Measurements from ENCODE around the gene ARPC2. TPM values are rescaled to one million over a fixed set of nuclear protein-coding genes. Genes with fewer than 3 reads are reported as not detected.
"Not testable (repeated sequence)": the region's sequence is repeated elsewhere in the genome, so short reads cannot be mapped to it uniquely, and the experiment has no call there.

ARPC2 gene
- 507 and 509 TPM in 2 replicates for total RNA-seq

GRCh38 chr2:218216674-218217359 is at the start of gene ARPC2:
Gene ARPC2, plus strand, starts transcription at chr2:218217189. Its CDS starts 282 bp downstream, at chr2:218217471.
- peaks cover 37% of the 10 kb centered on the region for H3K36me3 Mint-ChIP-seq (ENCODE audit: low read depth)
- intact Hi-C loops (cut with micrococcal nuclease), result loop anchor here (1.0 to 10.0 kb wide), 6 partner anchors 53 to 1722 kb away; partner anchors contain the start of genes AAMP, BCS1L, CNOT9 and DNPEP
- DNase-seq (ENCODE audit: low spot score), result peak; percentile 96
- peak within 1 kb of the TSS; percentile 95 for H3K27ac Mint-ChIP-seq
- H3K9me3 Mint-ChIP-seq, result no peaks in the 10 kb centered on the region
- H3K4me1 Mint-ChIP-seq (ENCODE audit: low read depth), result peaks cover 36% of the 10 kb centered on the region
- H3K27me3 Mint-ChIP-seq (ENCODE audit: insufficient read depth), result no peaks in the 10 kb centered on the region
- peak within 1 kb of the TSS; percentile 91 for H3K4me3 Mint-ChIP-seq

GRCh38 chr2:218168016-218168415 is 49.0 kb upstream of the ARPC2 start:
- H3K4me3 Mint-ChIP-seq, result no peak overlapping the region
- intact Hi-C loops (cut with micrococcal nuclease), result no loop called here
- no peak overlapping the region for H3K27ac Mint-ChIP-seq
- peaks cover 35% of the 10 kb centered on the region for H3K4me1 Mint-ChIP-seq (ENCODE audit: low read depth)
- H3K36me3 Mint-ChIP-seq (ENCODE audit: low read depth), result no peaks in the 10 kb centered on the region
- no peaks in the 10 kb centered on the region for H3K9me3 Mint-ChIP-seq
- H3K27me3 Mint-ChIP-seq (ENCODE audit: insufficient read depth), result peaks cover 29% of the 10 kb centered on the region
- no peak for DNase-seq (ENCODE audit: low spot score)

DNA sequence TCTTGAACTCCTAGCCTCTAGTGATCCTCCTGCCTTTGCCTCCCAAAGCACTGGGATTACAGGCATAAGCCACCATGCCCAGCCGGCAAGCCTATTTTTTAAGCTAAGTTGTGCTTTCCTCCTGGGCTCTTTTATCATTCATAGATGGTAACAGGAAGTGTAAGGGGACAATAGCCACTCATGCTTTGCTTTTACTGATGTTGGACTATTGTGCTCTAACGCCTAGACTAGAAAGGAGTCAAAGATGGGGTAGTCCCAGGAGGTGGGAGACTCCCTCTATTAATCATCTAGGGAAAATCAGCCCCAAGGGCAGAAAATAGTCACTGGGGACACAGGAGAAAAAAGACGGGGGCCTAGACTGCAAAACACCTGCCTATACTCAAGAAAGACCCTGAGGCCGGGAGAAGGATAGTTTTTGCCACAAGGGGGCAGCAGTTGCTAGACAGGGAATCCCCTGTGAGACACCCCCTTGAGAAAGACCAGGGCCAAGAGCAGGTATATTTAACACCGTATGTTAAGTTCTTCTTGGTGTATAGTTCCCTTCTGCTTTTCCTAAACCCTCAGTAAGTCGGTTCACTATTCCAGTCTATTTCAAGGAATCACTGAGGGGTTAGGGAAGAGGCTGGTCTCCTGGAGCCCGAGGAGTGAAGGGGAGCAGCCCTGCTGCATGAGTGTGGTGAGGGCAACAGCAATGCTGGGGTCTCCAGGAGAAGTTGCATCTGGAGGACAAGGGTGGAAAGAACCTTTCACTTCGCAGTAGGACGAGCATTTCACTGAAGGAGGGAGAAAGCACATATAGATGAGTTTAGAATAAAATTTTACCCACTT is 48.1 kb upstream of the ARPC2 start:
- intact Hi-C loops (cut with micrococcal nuclease), result no loop called here
- no peak overlapping the region for H3K4me3 Mint-ChIP-seq
- no peaks in the 10 kb centered on the region for H3K9me3 Mint-ChIP-seq
- H3K4me1 Mint-ChIP-seq (ENCODE audit: low read depth), result peaks cover 35% of the 10 kb centered on the region
- peaks cover 31% of the 10 kb centered on the region for H3K27me3 Mint-ChIP-seq (ENCODE audit: insufficient read depth)
- DNase-seq (ENCODE audit: low spot score), result peak; percentile 32
- no peaks in the 10 kb centered on the region for H3K36me3 Mint-ChIP-seq (ENCODE audit: low read depth)
- H3K27ac Mint-ChIP-seq, result no peak overlapping the region

GRCh38 chr2:218169757-218170546 is 47.0 kb upstream of the ARPC2 start:
- intact Hi-C loops (cut with micrococcal nuclease), result no loop called here
- peaks cover 31% of the 10 kb centered on the region for H3K27me3 Mint-ChIP-seq (ENCODE audit: insufficient read depth)
- DNase-seq (ENCODE audit: low spot score), result no peak
- no peaks in the 10 kb centered on the region for H3K36me3 Mint-ChIP-seq (ENCODE audit: low read depth)
- no peak overlapping the region for H3K4me3 Mint-ChIP-seq
- no peak overlapping the region for H3K27ac Mint-ChIP-seq
- no peaks in the 10 kb centered on the region for H3K9me3 Mint-ChIP-seq
- peaks cover 35% of the 10 kb centered on the region for H3K4me1 Mint-ChIP-seq (ENCODE audit: low read depth)

GRCh38 chr2:218171744-218172143 is 45.2 kb upstream of the ARPC2 start:
- intact Hi-C loops (cut with micrococcal nuclease); H3K27ac Mint-ChIP-seq; H3K9me3 Mint-ChIP-seq; DNase-seq (ENCODE audit: low spot score); H3K4me3 Mint-ChIP-seq; H3K36me3 Mint-ChIP-seq (ENCODE audit: low read depth): not testable (repeated sequence)
- Mint-ChIP-seq H3K27me3 (ENCODE audit: insufficient read depth) (peaks cover 25% of the 10 kb centered on the region), H3K4me1 (ENCODE audit: low read depth) (peaks cover 28% of the 10 kb centered on the region)

DNA sequence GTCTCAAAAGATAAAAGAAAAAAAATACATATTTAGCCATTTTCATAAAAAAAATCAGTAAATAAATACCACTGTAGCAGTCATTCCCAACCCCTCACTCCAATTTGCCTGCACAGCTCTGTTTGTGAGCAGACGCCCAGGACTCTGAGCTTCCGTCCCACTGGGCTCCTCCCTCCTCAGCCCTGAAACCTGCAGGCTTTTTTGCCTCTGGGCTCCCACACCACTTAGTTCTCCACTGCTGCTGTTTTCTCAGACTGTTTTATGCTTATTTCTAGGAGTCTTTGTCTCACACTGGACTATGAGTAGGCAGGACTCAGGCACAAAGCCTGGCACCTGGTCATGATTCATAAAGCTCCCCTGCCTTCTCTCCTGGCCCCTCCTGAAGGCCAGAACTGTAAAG is 44.1 kb upstream of the ARPC2 start:
- peaks cover 17% of the 10 kb centered on the region for H3K4me1 Mint-ChIP-seq (ENCODE audit: low read depth)
- H3K27me3 Mint-ChIP-seq (ENCODE audit: insufficient read depth), result peaks cover 25% of the 10 kb centered on the region
- no peak overlapping the region for H3K27ac Mint-ChIP-seq
- H3K4me3 Mint-ChIP-seq, result no peak overlapping the region
- H3K9me3 Mint-ChIP-seq, result no peaks in the 10 kb centered on the region
- intact Hi-C loops (cut with micrococcal nuclease), result no loop called here
- no peak for DNase-seq (ENCODE audit: low spot score)
- H3K36me3 Mint-ChIP-seq (ENCODE audit: low read depth), result no peaks in the 10 kb centered on the region

GRCh38 chr2:218179782-218180181 is 37.2 kb upstream of the ARPC2 start:
- Mint-ChIP-seq H3K27ac (no peak overlapping the region), H3K4me3 (no peak overlapping the region), H3K4me1 (ENCODE audit: low read depth) (no peaks in the 10 kb centered on the region), H3K9me3 (no peaks in the 10 kb centered on the region), H3K27me3 (ENCODE audit: insufficient read depth) (peaks cover 16% of the 10 kb centered on the region), H3K36me3 (ENCODE audit: low read depth) (no peaks in the 10 kb centered on the region)
- intact Hi-C loops (cut with micrococcal nuclease), result loop anchor here (10.0 kb wide), 2 partner anchors 175 to 215 kb away; partner anchors contain the start of genes CATIP and CTDSP1
- DNase-seq (ENCODE audit: low spot score), result no peak

DNA sequence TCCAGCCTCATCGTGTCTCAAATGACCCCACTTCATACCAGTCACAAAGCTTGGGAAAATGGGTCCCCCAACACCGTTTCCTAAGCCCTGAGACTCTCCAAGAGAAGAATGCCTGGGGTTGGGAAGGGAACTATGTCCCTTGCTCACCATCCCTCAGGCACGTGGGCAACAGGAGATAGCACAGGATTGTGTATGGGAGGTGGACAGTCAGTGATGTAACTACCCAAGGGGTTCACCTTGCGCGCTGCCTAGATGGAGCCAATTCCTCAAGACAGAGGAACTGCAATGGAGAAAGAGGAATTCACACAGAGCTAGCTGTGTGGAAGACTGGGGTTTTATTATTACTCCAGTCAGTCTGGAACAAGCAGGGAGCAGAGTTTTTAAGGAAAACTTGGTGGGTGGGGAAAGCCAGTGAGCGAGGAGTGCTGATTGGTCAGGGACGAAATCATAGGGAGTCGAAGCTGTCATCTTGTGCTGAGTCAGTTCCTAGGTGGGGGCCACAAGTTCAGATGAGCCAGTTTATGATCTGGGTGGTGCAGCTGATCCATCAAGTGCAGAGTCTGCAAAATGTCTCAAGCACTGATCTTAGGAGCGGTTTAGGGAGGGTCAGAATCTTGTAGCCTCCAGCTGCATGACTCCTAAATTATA is 36.4 kb upstream of the ARPC2 start:
- H3K27ac Mint-ChIP-seq, result no peak overlapping the region
- H3K9me3 Mint-ChIP-seq, result no peaks in the 10 kb centered on the region
- intact Hi-C loops (cut with micrococcal nuclease), result loop anchor here (10.0 kb wide), 2 partner anchors 174 to 214 kb away; partner anchors contain the start of genes CATIP and CTDSP1
- H3K4me3 Mint-ChIP-seq, result no peak overlapping the region
- no peaks in the 10 kb centered on the region for H3K36me3 Mint-ChIP-seq (ENCODE audit: low read depth)
- H3K27me3 Mint-ChIP-seq (ENCODE audit: insufficient read depth), result peaks cover 16% of the 10 kb centered on the region
- H3K4me1 Mint-ChIP-seq (ENCODE audit: low read depth), result no peaks in the 10 kb centered on the region
- DNase-seq (ENCODE audit: low spot score), result no peak

DNA sequence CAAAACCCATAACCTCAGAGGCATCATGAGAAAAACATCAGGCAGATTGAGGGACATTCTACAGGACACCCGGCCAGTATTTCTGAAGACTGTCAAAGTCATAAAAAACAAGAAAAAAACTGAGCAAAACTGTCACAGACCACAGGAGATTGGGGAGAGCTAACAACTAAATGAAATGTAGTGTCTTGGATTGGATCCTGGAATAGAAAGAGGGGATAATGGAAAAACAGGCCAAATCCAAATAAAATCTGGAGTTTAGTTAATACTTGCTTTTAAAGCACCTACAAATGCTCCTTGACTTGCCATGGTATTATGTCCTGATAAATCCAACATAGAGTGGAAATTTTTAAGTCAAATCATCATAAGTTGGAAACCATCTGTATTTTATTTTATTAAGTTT is 32.7 kb upstream of the ARPC2 start:
- no peak for DNase-seq (ENCODE audit: low spot score)
- Mint-ChIP-seq H3K27ac (no peak overlapping the region), H3K36me3 (ENCODE audit: low read depth) (no peaks in the 10 kb centered on the region), H3K9me3 (no peaks in the 10 kb centered on the region), H3K27me3 (ENCODE audit: insufficient read depth) (peaks cover 12% of the 10 kb centered on the region), H3K4me1 (ENCODE audit: low read depth) (peaks cover 10% of the 10 kb centered on the region), H3K4me3 (no peak overlapping the region)
- intact Hi-C loops (cut with micrococcal nuclease), result loop anchor here (10.0 kb wide), 2 partner anchors 170 to 210 kb away; partner anchors contain the start of genes CATIP and CTDSP1

- Mint-ChIP-seq H3K4me1 (ENCODE audit: low read depth) (peaks cover 10% of the 10 kb centered on the region), H3K36me3 (ENCODE audit: low read depth) (no peaks in the 10 kb centered on the region), H3K27ac (no peak overlapping the region), H3K4me3 (no peak overlapping the region), H3K27me3 (ENCODE audit: insufficient read depth) (peaks cover 5% of the 10 kb centered on the region), H3K9me3 (no peaks in the 10 kb centered on the region)
- peak; percentile 47 for DNase-seq (ENCODE audit: low spot score)
- intact Hi-C loops (cut with micrococcal nuclease), result loop anchor here (1.0 to 10.0 kb wide), 6 partner anchors 32 to 208 kb away; partner anchors contain the start of genes AAMP, CATIP, CTDSP1 and PNKD
Measured at GRCh38 chr2:218186355-218186766, 30.6 kb upstream of the ARPC2 start.

GRCh38 chr2:218186876-218187275 is 30.1 kb upstream of the ARPC2 start:
- intact Hi-C loops (cut with micrococcal nuclease), result loop anchor here (1.0 to 10.0 kb wide), 6 partner anchors 31 to 208 kb away; partner anchors contain the start of genes AAMP, CATIP, CTDSP1 and PNKD
- H3K4me3 Mint-ChIP-seq, result no peak overlapping the region
- no peak overlapping the region for H3K27ac Mint-ChIP-seq

More at GRCh38 chr2:218186876-218187275, 30.1 kb upstream of the ARPC2 start:
- no peak for DNase-seq (ENCODE audit: low spot score)
- no peaks in the 10 kb centered on the region for H3K9me3 Mint-ChIP-seq
- H3K36me3 Mint-ChIP-seq (ENCODE audit: low read depth), result no peaks in the 10 kb centered on the region
- H3K4me1 Mint-ChIP-seq (ENCODE audit: low read depth), result peaks cover 10% of the 10 kb centered on the region
- H3K27me3 Mint-ChIP-seq (ENCODE audit: insufficient read depth), result peaks cover 5% of the 10 kb centered on the region

All from activated T-helper 1 cell treated with anti-CD3 and anti-CD28 coated beads, Interleukin-12 subunit alpha, Interleukin-12 subunit beta, Interleukin-2, Interleukin-4 antibody, amounts not matched to agents 30 ng/mL and 10 ng/mL and 1 ng/mL, durations not matched to agents 14 hours and 24 hours and 36 hours (primary cell).